Mucosa of rectum (tissue), 2 donors: ENCODE data around the gene AK1.

ENCODE experiments used
- H3K27ac ChIP-seq, 2 donors: one replicate each; pipeline ENCODE4 v1.7.0; 2013; ENCODE audit warnings: inconsistent platforms in 2 of 2, low read depth in 2 of 2, low read length in 2 of 2
- H3K27me3 ChIP-seq, 2 donors: one replicate each; pipeline ENCODE4 v1.7.0; 2013; ENCODE audit warnings: low read length in 2 of 2; ENCODE audit not compliant: control insufficient read depth in 2 of 2, insufficient read depth in 2 of 2
- H3K36me3 ChIP-seq, 2 donors: one replicate each; pipeline ENCODE4 v1.7.0; 2013; ENCODE audit warnings: low read length in 2 of 2; ENCODE audit not compliant: control insufficient read depth in 2 of 2, insufficient read depth in 2 of 2
- H3K4me1 ChIP-seq, 2 donors: one replicate each; pipeline ENCODE4 v1.7.0; 2013; ENCODE audit warnings: low read length in 2 of 2, mild to moderate bottlenecking in 1 of 2; ENCODE audit not compliant: control insufficient read depth in 2 of 2, insufficient read depth in 2 of 2
- H3K4me3 ChIP-seq, 2 donors: one replicate each; pipeline ENCODE4 v1.7.0; 2013; ENCODE audit warnings: low read length in 2 of 2
- H3K9ac ChIP-seq, 2 donors: one replicate each; pipeline ENCODE4 v1.7.0; 2013; ENCODE audit warnings: low read length in 2 of 2, low read depth in 1 of 2, mild to moderate bottlenecking in 1 of 2
- H3K9me3 ChIP-seq, 2 donors: one replicate each; pipeline ENCODE4 v1.7.0; 2013; ENCODE audit warnings: low read length in 2 of 2; ENCODE audit not compliant: control insufficient read depth in 2 of 2
- donor health status: healthy.
- donor health status: Normal muscosa, but diverticular disease.

The AK1 gene

DNA sequence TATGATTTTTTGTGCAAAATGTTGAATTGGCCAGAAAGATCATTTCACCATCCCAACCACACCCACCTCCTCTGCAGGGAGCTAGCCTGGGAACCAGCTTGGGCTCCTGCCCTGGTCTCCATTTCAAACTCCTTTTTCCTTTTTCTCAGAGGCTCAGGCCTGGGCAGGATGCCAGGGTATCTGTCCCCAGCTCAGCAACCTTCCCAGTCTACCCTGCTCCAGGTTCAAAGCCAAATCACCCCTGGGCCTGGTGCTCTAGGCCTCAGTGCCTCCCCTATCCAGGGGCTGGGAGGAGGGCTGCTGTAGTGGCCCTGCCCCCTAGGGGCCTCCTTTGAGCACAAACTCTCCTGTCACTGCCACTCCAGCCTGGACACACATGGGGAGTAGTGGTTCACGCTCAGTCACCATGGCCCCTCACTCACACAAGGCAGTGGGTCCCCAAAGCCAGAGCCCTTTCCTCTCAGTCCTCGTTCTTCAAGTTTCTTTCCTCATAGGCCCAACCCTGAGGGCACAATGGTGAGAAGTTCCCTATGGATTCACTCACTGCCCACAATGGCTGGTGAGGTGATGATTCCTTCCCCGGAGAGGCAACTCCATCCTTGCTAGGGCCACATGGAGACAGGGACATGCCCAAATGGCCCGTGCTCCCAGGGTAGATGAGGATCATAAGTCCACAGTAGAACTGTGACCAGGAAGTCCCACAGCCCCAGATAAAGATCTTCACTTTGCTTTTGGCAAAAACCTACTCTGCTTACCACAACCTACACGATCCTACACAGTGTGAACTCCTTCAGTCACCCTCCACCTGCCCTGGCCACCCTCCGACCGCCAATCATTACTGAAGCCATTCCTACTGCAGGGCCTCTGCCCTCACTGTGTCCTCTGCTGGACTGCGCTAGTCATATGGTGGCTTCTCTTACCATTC, 41.0 kb upstream of the AK1 start:
- Histone ChIP-seq H3K9ac (no peak overlapping the region), H3K9me3 (no peaks in the 10 kb centered on the region), H3K36me3 (peaks cover 0 to 2% of the 10 kb centered on the region in 2 donors), H3K4me1 (peaks cover 37 to 46% of the 10 kb centered on the region in 2 donors), H3K27me3 (peaks cover 2 to 5% of the 10 kb centered on the region in 2 donors), H3K27ac (peak overlapping the region; percentile 52 to 68), H3K4me3 (no peak overlapping the region)

DNA sequence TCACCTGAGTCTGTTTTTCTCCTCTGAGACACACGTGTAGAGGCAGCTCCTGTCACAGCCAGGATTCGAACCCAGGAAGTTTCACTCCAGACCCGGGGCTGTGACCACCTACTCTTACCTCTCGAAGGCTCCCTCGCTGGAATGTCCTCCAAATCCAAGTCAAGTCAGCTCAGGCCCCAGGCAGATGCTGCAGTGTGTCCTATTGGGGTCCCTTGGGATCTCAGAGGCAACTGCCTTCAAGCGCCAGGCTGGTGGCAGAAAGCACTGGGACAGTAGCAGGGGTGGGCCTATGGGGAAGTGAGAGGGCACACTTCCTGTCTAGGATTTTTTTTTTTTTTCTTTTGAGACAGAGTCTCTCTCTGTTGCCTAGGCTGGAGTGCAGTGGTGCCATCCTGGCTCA, 40.1 kb upstream of the AK1 start:
- H3K9ac ChIP-seq, result peak overlapping the region in 1 of 2 donors; percentile 42
- peak overlapping the region in 1 of 2 donors; percentile 61 for H3K27ac ChIP-seq

DNA sequence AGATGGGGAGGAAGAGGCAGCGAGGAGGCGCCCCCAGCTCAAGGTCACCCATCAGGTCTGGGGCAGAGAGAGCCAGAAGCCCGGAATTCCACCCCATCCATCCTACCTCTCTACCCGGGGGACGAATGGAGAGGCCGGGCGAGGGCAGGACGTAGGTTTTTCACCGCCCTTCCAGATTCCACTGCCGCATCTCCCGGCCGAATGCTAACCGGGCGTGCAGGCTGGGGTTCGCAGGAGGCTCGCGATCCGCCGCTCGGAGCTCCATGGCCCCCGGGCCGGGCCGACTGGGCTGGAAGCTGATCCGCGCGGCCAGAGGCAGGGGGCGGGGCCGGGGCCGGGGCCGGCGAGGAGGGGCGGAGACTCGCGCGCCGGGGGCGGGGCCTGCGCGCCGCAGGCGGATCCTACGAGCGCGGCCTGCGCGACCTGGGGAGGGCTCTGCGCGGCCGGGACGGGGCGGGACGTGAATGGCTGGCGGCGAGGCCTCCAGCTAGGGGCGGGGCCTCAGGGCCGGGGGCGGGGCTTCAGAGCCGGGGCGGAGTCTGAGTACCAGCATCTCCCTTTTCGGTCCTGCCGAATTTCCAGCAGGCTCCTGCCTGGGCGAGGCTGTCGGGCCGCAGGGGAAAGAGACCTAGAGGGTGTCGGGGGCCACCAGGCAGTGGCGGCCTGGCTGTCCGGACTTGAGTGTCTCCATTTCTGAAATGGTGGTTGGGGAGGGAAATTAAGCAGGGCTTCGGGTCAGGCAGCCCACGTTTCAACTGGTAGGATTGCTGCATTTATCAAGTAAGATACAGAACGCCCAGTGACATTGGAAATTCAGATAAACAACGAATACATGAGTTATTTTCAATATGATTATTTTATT, 39.5 kb upstream of the AK1 start, which contains the start of gene ST6GALNAC4:
ST6GALNAC4 (minus strand) TSS at position 322 of the 862 bp plus-strand sequence. CDS start 622 bp downstream, outside the sequence.
- peak within 1 kb of the TSS; percentile 78 to 86 for H3K4me3 ChIP-seq
- H3K27me3 ChIP-seq, result no peaks in the 10 kb centered on the region
- H3K27ac ChIP-seq, result peak within 1 kb of the TSS; percentile 75 to 80
- peaks cover 44 to 53% of the 10 kb centered on the region in 2 donors for H3K4me1 ChIP-seq
- H3K9me3 ChIP-seq, result no peaks in the 10 kb centered on the region
- peak within 1 kb of the TSS; percentile 79 to 80 for H3K9ac ChIP-seq
- peaks cover 5 to 8% of the 10 kb centered on the region in 2 donors for H3K36me3 ChIP-seq

More for the DNA sequence above, 40.1 kb upstream of the AK1 start:
- no peaks in the 10 kb centered on the region for H3K9me3 ChIP-seq
- H3K4me1 ChIP-seq, result peaks cover 38 to 47% of the 10 kb centered on the region in 2 donors
- H3K36me3 ChIP-seq, result peaks cover 0 to 2% of the 10 kb centered on the region in 2 donors
- H3K4me3 ChIP-seq, result peak overlapping the region; percentile 11 to 54
- H3K27me3 ChIP-seq, result no peaks in the 10 kb centered on the region

DNA sequence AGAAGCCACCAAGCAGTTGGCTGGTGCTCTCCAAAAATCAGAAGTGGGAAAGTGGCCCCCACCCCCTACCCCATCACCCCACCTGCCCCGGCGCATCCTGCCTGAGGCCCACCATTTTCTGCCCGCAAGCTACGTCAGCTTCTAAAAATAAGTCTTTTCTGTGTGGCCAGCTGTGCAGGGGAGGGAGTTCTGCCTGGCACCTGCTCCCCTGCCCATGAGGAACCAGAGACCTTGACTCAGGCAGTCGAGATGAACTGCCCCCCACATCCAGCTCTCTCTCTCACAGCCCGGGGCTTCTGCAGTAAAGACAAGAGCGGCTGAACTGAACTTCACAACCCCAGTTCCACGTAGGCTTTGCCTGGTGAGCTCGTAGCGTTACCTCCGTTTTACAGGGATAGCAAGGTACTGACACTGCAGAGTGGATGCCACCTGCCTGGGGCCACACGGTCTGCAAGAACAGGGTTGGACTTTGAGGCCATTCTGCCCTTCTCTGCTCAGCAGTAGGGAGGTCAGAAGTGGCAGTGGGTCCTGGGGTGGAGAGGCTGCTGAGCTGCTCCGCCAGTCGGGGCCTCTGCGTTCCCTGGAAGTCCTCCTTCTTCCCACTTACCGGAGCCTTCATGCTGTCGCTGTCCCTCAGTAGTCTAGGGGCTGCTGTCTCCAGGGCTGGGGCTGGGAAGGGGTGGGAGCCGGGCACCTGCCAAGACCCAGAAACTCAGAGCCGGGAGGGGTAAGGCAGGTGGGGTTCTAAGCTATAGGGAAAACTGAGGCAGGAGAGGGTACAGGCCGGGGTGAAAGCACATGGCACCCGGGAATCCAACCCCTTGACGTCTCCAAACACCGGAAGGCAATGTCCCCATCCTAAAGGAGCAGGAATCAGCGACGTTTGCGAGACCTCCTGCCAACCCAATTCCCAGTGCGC, 38.6 kb upstream of the AK1 start:
- Histone ChIP-seq H3K4me3 (peak overlapping the region; percentile 78 to 86), H3K27ac (peak overlapping the region; percentile 75 to 80), H3K4me1 (peaks cover 46 to 54% of the 10 kb centered on the region in 2 donors), H3K27me3 (no peaks in the 10 kb centered on the region), H3K36me3 (peaks cover 9 to 10% of the 10 kb centered on the region in 2 donors), H3K9ac (peak overlapping the region; percentile 79 to 80), H3K9me3 (no peaks in the 10 kb centered on the region)

DNA sequence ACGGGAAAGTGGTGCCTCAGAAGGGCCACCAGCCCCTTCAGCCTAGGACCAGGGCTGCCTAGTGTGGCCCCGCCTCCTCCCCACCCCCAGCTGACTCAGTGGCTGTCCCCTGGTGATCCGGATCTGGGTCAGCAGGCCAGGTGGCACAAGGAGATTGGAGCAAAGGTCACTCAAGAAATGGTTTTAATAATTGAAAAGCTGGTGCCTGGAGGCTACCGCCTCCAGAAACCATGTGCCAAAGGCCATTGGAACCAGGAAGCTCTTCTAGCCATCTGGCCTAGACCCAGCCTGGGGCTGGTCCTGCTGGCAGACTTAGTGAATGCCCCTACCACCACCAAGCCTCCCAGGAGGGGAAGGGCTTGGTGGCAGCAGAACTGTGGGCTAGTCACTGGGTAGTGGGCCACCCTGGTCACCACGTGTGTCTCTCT, 37.9 kb upstream of the AK1 start:
- H3K9ac ChIP-seq, result no peak overlapping the region
- no peaks in the 10 kb centered on the region for H3K27me3 ChIP-seq
- H3K9me3 ChIP-seq, result no peaks in the 10 kb centered on the region
- H3K36me3 ChIP-seq, result peaks cover 10 to 11% of the 10 kb centered on the region in 2 donors
- H3K4me1 ChIP-seq, result peaks cover 53 to 60% of the 10 kb centered on the region in 2 donors
- H3K27ac ChIP-seq, result peak overlapping the region; percentile 75 to 80
- H3K4me3 ChIP-seq, result peak overlapping the region; percentile 47 to 48

DNA sequence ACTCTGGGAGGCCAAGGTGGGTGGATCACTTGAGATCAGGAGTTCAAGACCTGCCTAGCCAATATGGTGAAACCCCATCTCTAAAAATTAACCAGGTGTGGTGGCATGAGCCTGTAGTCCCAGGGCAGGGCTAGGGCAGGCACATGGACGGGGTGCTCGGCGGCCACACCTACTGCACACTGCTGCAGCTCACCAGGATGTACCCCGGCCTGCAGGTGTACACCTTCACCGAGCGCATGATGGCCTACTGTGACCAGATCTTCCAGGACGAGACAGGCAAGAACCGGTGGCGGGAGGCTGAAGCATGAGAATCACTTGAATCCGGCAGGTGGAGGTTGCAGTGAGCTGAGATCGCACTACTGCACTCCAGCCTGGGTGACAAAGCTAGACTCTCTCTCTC, 36.2 kb upstream of the AK1 start:
- H3K36me3 ChIP-seq, result peaks cover 13% of the 10 kb centered on the region in 2 donors
- no peaks in the 10 kb centered on the region for H3K9me3 ChIP-seq
- H3K4me1 ChIP-seq, result peaks cover 47 to 57% of the 10 kb centered on the region in 2 donors
- H3K9ac ChIP-seq, result peak overlapping the region in 1 of 2 donors; percentile 10
- no peak overlapping the region for H3K4me3 ChIP-seq
- peak overlapping the region; percentile 48 to 74 for H3K27ac ChIP-seq
- no peaks in the 10 kb centered on the region for H3K27me3 ChIP-seq

DNA sequence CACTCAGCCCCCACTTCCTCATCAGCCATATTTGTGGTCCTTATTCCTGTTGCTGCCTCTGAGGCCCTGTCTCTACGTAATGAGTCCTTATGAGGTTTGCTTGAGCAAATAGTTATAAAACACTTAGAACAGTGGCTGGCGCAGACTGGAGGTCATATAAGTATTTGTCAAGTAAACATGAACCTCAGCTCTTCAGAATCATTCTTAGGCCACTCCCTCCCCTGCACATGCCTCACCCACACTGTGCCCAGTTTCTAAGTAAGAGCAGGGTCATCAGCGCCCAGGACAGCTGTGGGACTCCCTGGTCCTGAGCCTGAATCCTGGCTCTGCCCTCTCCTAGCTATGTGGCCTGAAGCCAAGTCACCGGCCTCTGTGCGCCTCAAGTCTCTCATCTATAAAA, 35.4 kb upstream of the AK1 start:
- Histone ChIP-seq H3K9me3 (no peaks in the 10 kb centered on the region), H3K27me3 (no peaks in the 10 kb centered on the region), H3K4me3 (peak overlapping the region; percentile 22 to 36), H3K27ac (peak overlapping the region; percentile 72 to 80), H3K9ac (peak overlapping the region in 1 of 2 donors; percentile 61), H3K36me3 (peaks cover 13 to 16% of the 10 kb centered on the region in 2 donors), H3K4me1 (peaks cover 41 to 59% of the 10 kb centered on the region in 2 donors)

DNA sequence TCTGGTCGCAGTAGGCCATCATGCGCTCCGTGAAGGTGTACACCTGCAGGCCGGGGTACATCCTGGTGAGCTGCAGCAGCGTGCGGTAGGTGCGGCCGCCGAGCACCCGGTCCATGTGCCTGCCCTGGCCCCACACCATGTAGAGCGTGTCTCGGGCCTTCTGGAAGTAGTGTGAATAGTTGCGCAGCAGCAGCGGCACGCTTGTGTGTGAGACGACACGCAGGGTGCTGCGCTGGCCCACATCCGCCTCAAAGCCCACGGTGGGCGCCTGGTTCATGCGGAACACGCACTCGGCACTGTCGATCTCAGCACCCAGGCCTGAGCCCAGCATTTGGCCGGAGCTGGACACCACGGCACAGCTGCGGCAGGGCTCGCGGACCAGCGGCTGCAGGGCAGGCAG, 34.8 kb upstream of the AK1 start:
- Histone ChIP-seq H3K4me3 (peak overlapping the region; percentile 22 to 36), H3K27me3 (no peaks in the 10 kb centered on the region), H3K9ac (peak overlapping the region; percentile 26 to 61), H3K4me1 (peaks cover 41 to 60% of the 10 kb centered on the region in 2 donors), H3K9me3 (no peaks in the 10 kb centered on the region), H3K36me3 (peaks cover 13 to 16% of the 10 kb centered on the region in 2 donors), H3K27ac (peak overlapping the region; percentile 72 to 80)

DNA sequence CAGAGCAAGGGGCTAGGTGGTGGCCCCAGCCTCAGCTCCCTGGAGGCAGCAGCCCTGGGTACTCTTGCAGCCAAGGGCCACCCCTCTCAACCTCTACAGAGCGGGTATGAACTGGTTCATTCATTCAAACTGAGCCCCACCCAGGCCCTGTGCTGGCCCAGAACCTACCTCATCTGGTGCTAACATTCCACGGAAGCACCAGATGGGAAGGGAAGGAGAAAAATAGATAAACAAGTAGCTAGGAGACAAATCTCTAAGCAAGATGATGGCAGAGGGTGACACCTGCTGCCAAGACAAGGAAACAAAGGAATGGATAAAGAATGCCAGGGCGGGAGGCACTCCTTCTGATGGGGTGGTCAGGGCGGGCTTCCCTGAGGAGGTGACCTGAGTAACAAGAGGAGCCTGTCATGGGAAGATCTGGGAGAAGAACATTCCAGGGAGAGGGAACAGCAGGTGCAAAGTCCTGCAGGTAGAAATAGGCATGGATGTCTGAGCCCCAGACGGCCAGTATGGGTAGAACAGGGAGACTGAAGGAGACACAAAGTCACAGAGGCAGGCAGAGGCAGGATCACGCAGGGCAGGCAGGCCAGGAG, 33.2 kb upstream of the AK1 start:
- H3K4me3 ChIP-seq, result no peak overlapping the region
- peak overlapping the region; percentile 67 to 72 for H3K27ac ChIP-seq

More for the DNA sequence above, 33.2 kb upstream of the AK1 start:
- peaks cover 13 to 16% of the 10 kb centered on the region in 2 donors for H3K36me3 ChIP-seq
- H3K4me1 ChIP-seq, result peaks cover 41 to 63% of the 10 kb centered on the region in 2 donors
- H3K27me3 ChIP-seq, result no peaks in the 10 kb centered on the region
- peak overlapping the region in 1 of 2 donors; percentile 41 for H3K9ac ChIP-seq
- H3K9me3 ChIP-seq, result no peaks in the 10 kb centered on the region
